GM10266 (cell line): ENCODE measurements around the gene AHI1.

ENCODE experiments used
- DNase-seq: peaks from one replicate; pipeline ENCODE4 v3.0.0; 2012; ENCODE audit errors: extremely low spot score
- CTCF ChIP-seq: IDR thresholded peaks from 2 replicates; pipeline ENCODE4 v1.5.1; 2012; ENCODE audit warnings: mild to moderate bottlenecking, low read depth; ENCODE audit not compliant: control insufficient read depth, insufficient read depth; ENCODE audit errors: missing control alignments

AHI1 gene

GRCh38 chr6:135267085-135267484, 230.5 kb downstream of the AHI1 start:
- no peak for DNase-seq
- TF ChIP-seq CTCF = no peak

- TF ChIP-seq CTCF = no peak
- DNase-seq = no peak
Measured at GRCh38 chr6:135266675-135267074, 230.9 kb downstream of the AHI1 start.

- no peak for TF ChIP-seq CTCF
- DNase-seq = no peak
Measured at GRCh38 chr6:135265278-135265677, 232.3 kb downstream of the AHI1 start.

GRCh38 chr6:135261872-135262725, 235.4 kb downstream of the AHI1 start:
- no peak for TF ChIP-seq CTCF
- no peak for DNase-seq

GRCh38 chr6:135260612-135261011, 236.9 kb downstream of the AHI1 start:
- no peak for TF ChIP-seq CTCF
- DNase-seq = no peak

GRCh38 chr6:135258970-135259369, 238.6 kb downstream of the AHI1 start:
- no peak for DNase-seq
- TF ChIP-seq CTCF = no peak

- DNase-seq = no peak
- no peak for TF ChIP-seq CTCF
Measured at GRCh38 chr6:135257631-135258405, 239.7 kb downstream of the AHI1 start.
